Hepatocyte (in vitro differentiated cells): ENCODE data around the gene WHAMM. TPM values are rescaled to one million over a fixed set of nuclear protein-coding genes. Genes with fewer than 3 reads are reported as not detected.

Source experiments
- DNase-seq: peaks from one replicate; pipeline ENCODE4 v3.0.0-alpha.2; 2016; ENCODE audit warnings: low spot score
- H2AFZ ChIP-seq: fragments of 200-600 bp; sonication (generic); 2 replicates; pipeline ENCODE4 v1.6.0; 2016; ENCODE audit warnings: antibody characterized with exemption, mild to moderate bottlenecking
- H3K27ac ChIP-seq: fragments of 200-600 bp; sonication (generic); 2 replicates; pipeline ENCODE4 v1.5.1; 2016; ENCODE audit warnings: mild to moderate bottlenecking
- H3K27me3 ChIP-seq: fragments of 200-600 bp; sonication (generic); 2 replicates; pipeline ENCODE4 v1.6.1; 2016
- H3K36me3 ChIP-seq: fragments of 200-600 bp; sonication (generic); replicated peaks from 2 replicates; pipeline ENCODE4 v1.5.1; 2016; ENCODE audit warnings: low read depth; ENCODE audit not compliant: insufficient read depth
- H3K4me1 ChIP-seq: fragments of 200-600 bp; sonication (generic); 2 replicates; pipeline ENCODE4 v1.5.1; 2016; ENCODE audit warnings: mild to moderate bottlenecking, moderate library complexity; ENCODE audit not compliant: insufficient read depth
- H3K4me2 ChIP-seq: fragments of 200-600 bp; sonication (generic); 2 replicates; pipeline ENCODE4 v1.6.0; 2016
- H3K4me3 ChIP-seq: fragments of 200-600 bp; sonication (generic); 2 replicates; pipeline ENCODE4 v1.5.1; 2016; ENCODE audit warnings: mild to moderate bottlenecking
- H3K79me2 ChIP-seq: fragments of 200-600 bp; sonication (generic); 2 replicates; pipeline ENCODE4 v1.6.0; 2017; ENCODE audit warnings: mild to moderate bottlenecking
- H3K9me2 ChIP-seq: fragments of 200-600 bp; sonication (generic); replicated peaks from 2 replicates; pipeline ENCODE4 v1.6.0; 2017; ENCODE audit warnings: mild to moderate bottlenecking; ENCODE audit not compliant: insufficient read depth
- H3K9me3 ChIP-seq: fragments of 200-600 bp; sonication (generic); 2 replicates; pipeline ENCODE4 v1.5.1; 2016; ENCODE audit warnings: low read depth, mild to moderate bottlenecking
- H4K20me1 ChIP-seq: fragments of 200-600 bp; sonication (generic); 2 replicates; pipeline ENCODE4 v1.6.0; 2016; ENCODE audit warnings: mild to moderate bottlenecking; ENCODE audit not compliant: insufficient read depth, poor library complexity, severe bottlenecking
- CTCF ChIP-seq: fragments of 200-600 bp; sonication (generic); IDR thresholded peaks from 2 replicates; pipeline ENCODE4 v1.5.1; 2016; ENCODE audit warnings: antibody characterized with exemption, mild to moderate bottlenecking; ENCODE audit not compliant: poor library complexity
- EZH2 ChIP-seq: fragments of 200-600 bp; sonication (generic); IDR thresholded peaks from 2 replicates; pipeline ENCODE4 v1.6.1; 2016; ENCODE audit warnings: antibody characterized with exemption, mild to moderate bottlenecking, borderline replicate concordance
- EZH2phosphoT487 ChIP-seq: fragments of 200-600 bp; sonication (generic); IDR thresholded peaks from one replicate; pipeline ENCODE4 v1.6.1; 2018; ENCODE audit warnings: antibody characterized with exemption, mild to moderate bottlenecking, low read depth, moderate library complexity; ENCODE audit not compliant: unreplicated experiment, severe bottlenecking
- WGBS: methylation state at CpG from one replicate; pipeline ENCODE4 v1.1.6; 2016; ENCODE audit warnings: low lambda C conversion rate; ENCODE audit errors: missing lambda C conversion rate; 5-methylcytosine and 5-hydroxymethylcytosine counted together
- polyA plus RNA-seq: library from polyadenylated mRNA; unstranded; fragments of >200 nt; fragmentation: Nextera tagmentation; extraction: Ambion mirVana; gene quantifications from 2 replicates; pipeline ENCODE4 v1.2.1, GENCODE V29; 2016
- total RNA-seq: library from RNA; depleted of rRNA; stranded (reverse); fragments of >200 nt; gene quantifications from 2 replicates; pipeline ENCODE4 v1.2.3, GENCODE V29; 2014

WHAMM gene
- total and polyA plus RNA-seq, 2 experiments from 2014 or later: 5.3 to 8.0 TPM

GRCh38 chr15:82831894-82832600 lies 22.6 kb downstream of the WHAMM start:
- no peak overlapping the region for H3K27ac ChIP-seq
- H3K27me3 ChIP-seq: no peaks in the 10 kb centered on the region
- no peaks in the 10 kb centered on the region for H3K9me3 ChIP-seq
- no peak overlapping the region for H3K4me3 ChIP-seq
- no peaks in the 10 kb centered on the region for H3K36me3 ChIP-seq
- H3K79me2 ChIP-seq: no peaks in the 10 kb centered on the region
- no peak overlapping the region for H3K4me2 ChIP-seq
- H3K4me1 ChIP-seq: no peaks in the 10 kb centered on the region
- H2AFZ ChIP-seq: no peak overlapping the region
- DNase-seq: no peak
- H3K9me2 ChIP-seq: no peaks in the 10 kb centered on the region
- no peaks in the 10 kb centered on the region for H4K20me1 ChIP-seq
- no peak for TF ChIP-seq EZH2phosphoT487
- no peak for TF ChIP-seq EZH2
- TF ChIP-seq CTCF: no peak
- WGBS: 98% methylated on average over 5 of the region's 5 CpGs

DNA sequence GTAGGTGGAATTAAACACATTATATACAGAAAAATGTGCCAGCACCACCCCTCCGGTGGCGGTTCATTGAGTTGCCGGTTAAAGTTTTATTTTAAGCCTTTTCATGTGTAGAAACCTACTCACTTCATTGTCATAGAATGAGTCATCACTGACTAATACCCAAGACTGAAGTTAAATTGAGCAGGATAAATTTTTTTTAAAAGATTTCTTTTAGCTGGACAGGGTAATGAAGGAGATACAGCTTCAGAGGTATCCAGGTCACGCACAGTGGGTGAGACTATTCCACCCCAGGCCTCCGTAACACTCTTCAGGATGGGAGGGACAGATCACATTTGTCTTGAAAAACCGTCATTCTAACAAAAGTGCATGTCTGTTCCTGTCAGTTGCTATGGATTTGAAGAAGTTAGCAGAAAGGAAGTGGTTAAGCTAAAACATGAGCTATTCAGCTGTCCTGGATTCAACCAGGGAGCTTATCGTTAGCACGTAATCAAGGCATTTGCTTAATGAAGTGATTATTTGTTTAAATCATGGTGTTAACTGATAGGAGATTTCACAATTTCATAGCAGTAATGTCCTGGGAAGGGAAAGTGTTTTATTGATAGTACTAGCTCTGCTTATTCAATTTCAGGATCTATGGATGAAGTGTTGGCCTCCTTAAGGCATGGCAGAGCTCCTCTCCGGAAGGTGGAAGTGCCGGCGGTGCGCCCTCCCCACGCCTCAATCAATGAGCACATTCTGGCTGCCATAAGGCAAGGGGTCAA lies 23.4 kb downstream of the WHAMM start:
- H4K20me1 ChIP-seq: no peaks in the 10 kb centered on the region
- H3K4me2 ChIP-seq: no peak overlapping the region
- no peak for DNase-seq
- H3K79me2 ChIP-seq: no peaks in the 10 kb centered on the region
- no peak for TF ChIP-seq CTCF
- no peak for TF ChIP-seq EZH2
- no peak for TF ChIP-seq EZH2phosphoT487
- no peak overlapping the region for H3K27ac ChIP-seq
- WGBS: 89% methylated on average over 13 of the region's 13 CpGs
- H3K4me1 ChIP-seq: no peaks in the 10 kb centered on the region
- H3K4me3 ChIP-seq: no peak overlapping the region
- no peaks in the 10 kb centered on the region for H3K36me3 ChIP-seq
- H3K9me3 ChIP-seq: no peaks in the 10 kb centered on the region
- no peak overlapping the region for H2AFZ ChIP-seq
- H3K27me3 ChIP-seq: no peaks in the 10 kb centered on the region
- H3K9me2 ChIP-seq: no peaks in the 10 kb centered on the region

DNA sequence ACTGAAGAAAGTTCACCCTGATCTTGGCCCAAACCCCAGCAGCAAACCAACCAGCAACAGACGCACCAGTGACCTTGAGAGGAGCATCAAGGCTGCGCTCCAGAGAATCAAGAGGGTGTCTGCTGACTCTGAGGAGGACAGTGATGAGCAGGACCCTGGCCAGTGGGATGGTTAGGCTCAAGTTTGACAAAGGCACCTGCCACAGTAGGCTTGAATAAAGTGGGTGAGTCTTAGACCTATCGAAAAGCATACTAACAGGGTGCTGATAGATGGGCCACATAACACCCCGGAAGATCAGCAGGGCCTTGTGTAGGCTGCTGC lies 23.9 kb downstream of the WHAMM start:
- Histone ChIP-seq H3K9me3 (no peaks in the 10 kb centered on the region), H3K27ac (no peak overlapping the region), H3K79me2 (no peaks in the 10 kb centered on the region), H3K36me3 (no peaks in the 10 kb centered on the region), H3K4me1 (no peaks in the 10 kb centered on the region), H3K4me3 (no peak overlapping the region), H3K9me2 (no peaks in the 10 kb centered on the region), H3K4me2 (no peak overlapping the region), H3K27me3 (no peaks in the 10 kb centered on the region), H2AFZ (no peak overlapping the region), H4K20me1 (no peaks in the 10 kb centered on the region)
- TF ChIP-seq CTCF (no peak), EZH2phosphoT487 (no peak), EZH2 (no peak)
- no peak for DNase-seq
- WGBS: 97% methylated on average over 4 of the region's 4 CpGs
